ENCODE results near the gene EVA1C.
"Not testable (repeated sequence)": the region's sequence is repeated elsewhere in the genome, so short reads cannot be mapped to it uniquely, and the experiment has no call there.

The EVA1C gene

DNA sequence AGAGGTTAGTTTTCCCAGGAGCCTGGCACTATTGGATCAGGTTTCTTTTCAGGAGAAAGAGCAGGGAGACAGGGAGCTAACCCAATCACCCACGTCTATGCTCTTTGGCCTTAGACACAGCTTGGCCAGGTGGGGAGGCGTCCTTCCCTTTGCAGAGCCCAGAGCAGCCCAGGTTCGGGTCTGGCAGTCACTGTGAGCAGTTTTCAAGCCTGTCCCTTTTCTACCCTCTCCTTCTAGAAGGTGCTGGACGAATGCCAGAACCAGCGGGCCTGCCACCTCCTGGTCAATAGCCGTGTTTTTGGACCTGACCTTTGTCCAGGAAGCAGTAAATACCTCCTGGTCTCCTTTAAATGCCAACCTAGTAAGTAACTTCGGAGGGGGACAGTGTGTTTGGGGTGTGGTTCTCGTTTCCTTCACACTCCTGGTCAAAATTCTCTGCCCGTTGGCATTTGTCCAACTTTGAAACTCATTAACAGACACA, 44.9 kb downstream of the EVA1C start:
- Histone ChIP-seq H3K9me3 (ENCODE audit: insufficient read depth, low read length) (peaks cover 2% of the 10 kb centered on the region; the same call in 1 of the 2 replicates), H3K4me1 (ENCODE audit: insufficient read depth, insufficient read length) (peaks cover 2% of the 10 kb centered on the region), H3K27me3 (ENCODE audit: insufficient read depth, insufficient read length) (no peaks in the 10 kb centered on the region), H3K36me3 (ENCODE audit: insufficient read depth, insufficient read length, low read length) (no peaks in the 10 kb centered on the region), H3K9ac (ENCODE audit: insufficient read length, low read depth) (peak overlapping the region; percentile 29), H3K4me3 (ENCODE audit: insufficient read length, low read depth) (no peak overlapping the region)
- no peak for DNase-seq (ENCODE audit: low read depth, low spot score)
- no peak for TF ChIP-seq SUZ12 (IDR thresholded peaks at IDR 0.05; ENCODE audit: extremely low read depth, insufficient read depth, insufficient read length)
- TF ChIP-seq ZNF274 (IDR thresholded peaks at IDR 0.05; ENCODE audit: low read depth, low read length), result no peak
- no peak for TF ChIP-seq YY1 (IDR thresholded peaks at IDR 0.05; ENCODE audit: insufficient read depth, insufficient read length)

- Histone ChIP-seq H3K4me1 (ENCODE audit: insufficient read depth, insufficient read length) (peaks cover 2% of the 10 kb centered on the region), H3K4me3 (ENCODE audit: insufficient read length, low read depth) (no peak overlapping the region), H3K9ac (ENCODE audit: insufficient read length, low read depth) (no peak overlapping the region), H3K9me3 (ENCODE audit: insufficient read depth, low read length) (peaks cover 7% of the 10 kb centered on the region; the same call in 1 of the 2 replicates), H3K27me3 (ENCODE audit: insufficient read depth, insufficient read length) (no peaks in the 10 kb centered on the region), H3K36me3 (ENCODE audit: insufficient read depth, insufficient read length, low read length) (no peaks in the 10 kb centered on the region)
- TF ChIP-seq YY1 (IDR thresholded peaks at IDR 0.05; ENCODE audit: insufficient read depth, insufficient read length) (no peak), SUZ12 (IDR thresholded peaks at IDR 0.05; ENCODE audit: extremely low read depth, insufficient read depth, insufficient read length) (no peak), ZNF274 (IDR thresholded peaks at IDR 0.05; ENCODE audit: low read depth, low read length) (no peak)
- DNase-seq (ENCODE audit: low read depth, low spot score), result no peak
These were observed 45.5 kb downstream of the EVA1C start for GRCh38 chr21:32457962-32458361.

DNA sequence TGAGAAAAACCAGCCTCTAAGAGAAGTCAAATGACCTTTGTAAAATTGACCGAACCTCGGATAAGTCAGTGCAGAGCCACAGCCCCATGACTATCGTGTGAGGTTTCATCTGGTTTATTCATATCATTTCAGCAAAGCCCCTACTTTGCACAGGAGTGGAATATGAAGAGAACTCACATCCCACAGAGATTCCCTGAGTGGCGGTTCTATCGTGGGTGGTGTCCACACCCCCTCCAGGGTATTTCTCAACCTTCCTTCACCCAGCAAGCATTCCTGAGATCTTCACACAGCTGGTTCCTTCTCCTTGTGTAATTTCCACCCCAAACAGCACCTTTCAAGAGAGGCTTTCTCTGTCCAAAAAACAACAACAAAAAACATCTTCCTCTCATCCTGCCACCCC, 47.5 kb downstream of the EVA1C start:
- Histone ChIP-seq H3K9ac (ENCODE audit: insufficient read length, low read depth) (no peak overlapping the region), H3K4me1 (ENCODE audit: insufficient read depth, insufficient read length) (peaks cover 2% of the 10 kb centered on the region), H3K9me3 (ENCODE audit: insufficient read depth, low read length) (peaks cover 12% of the 10 kb centered on the region; the same call in 1 of the 2 replicates), H3K36me3 (ENCODE audit: insufficient read depth, insufficient read length, low read length) (no peaks in the 10 kb centered on the region), H3K27me3 (ENCODE audit: insufficient read depth, insufficient read length) (no peaks in the 10 kb centered on the region), H3K4me3 (ENCODE audit: insufficient read length, low read depth) (no peak overlapping the region)
- no peak for TF ChIP-seq ZNF274 (IDR thresholded peaks at IDR 0.05; ENCODE audit: low read depth, low read length)
- no peak for TF ChIP-seq SUZ12 (IDR thresholded peaks at IDR 0.05; ENCODE audit: extremely low read depth, insufficient read depth, insufficient read length)
- no peak for TF ChIP-seq YY1 (IDR thresholded peaks at IDR 0.05; ENCODE audit: insufficient read depth, insufficient read length)
- no peak for DNase-seq (ENCODE audit: low read depth, low spot score)

DNA sequence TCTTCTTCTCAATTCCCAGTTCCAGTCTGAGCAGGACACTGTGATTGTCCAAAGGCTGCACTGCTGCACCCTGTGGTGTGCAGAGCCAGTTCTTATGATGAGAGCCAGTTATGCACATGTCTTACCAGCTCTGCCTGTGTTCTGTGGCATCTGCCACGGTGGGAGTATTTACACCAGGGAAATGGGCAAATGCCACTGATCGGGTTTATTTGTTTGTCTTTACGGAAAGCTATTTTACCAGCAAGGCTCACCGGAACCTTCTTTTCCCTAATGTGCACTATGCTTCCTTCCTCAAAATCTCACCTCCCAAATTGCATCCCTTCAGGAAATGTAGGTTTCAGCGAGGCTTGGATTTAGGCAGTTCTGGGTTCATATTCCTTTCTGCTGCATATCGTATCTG, 49.0 kb downstream of the EVA1C start:
- no peak for DNase-seq (ENCODE audit: low read depth, low spot score)
- Histone ChIP-seq H3K4me1 (ENCODE audit: insufficient read depth, insufficient read length) (peaks cover 2% of the 10 kb centered on the region), H3K9ac (ENCODE audit: insufficient read length, low read depth) (no peak overlapping the region), H3K9me3 (ENCODE audit: insufficient read depth, low read length) (peaks cover 12% of the 10 kb centered on the region; the same call in 1 of the 2 replicates), H3K36me3 (ENCODE audit: insufficient read depth, insufficient read length, low read length) (no peaks in the 10 kb centered on the region), H3K27me3 (ENCODE audit: insufficient read depth, insufficient read length) (no peaks in the 10 kb centered on the region), H3K4me3 (ENCODE audit: insufficient read length, low read depth) (no peak overlapping the region)
- TF ChIP-seq ZNF274 (IDR thresholded peaks at IDR 0.05; ENCODE audit: low read depth, low read length), result no peak
- TF ChIP-seq YY1 (IDR thresholded peaks at IDR 0.05; ENCODE audit: insufficient read depth, insufficient read length), result no peak
- TF ChIP-seq SUZ12 (IDR thresholded peaks at IDR 0.05; ENCODE audit: extremely low read depth, insufficient read depth, insufficient read length), result no peak

- not testable (repeated sequence) for H3K9ac ChIP-seq (ENCODE audit: insufficient read length, low read depth); H3K4me3 ChIP-seq (ENCODE audit: insufficient read length, low read depth); H3K36me3 ChIP-seq (ENCODE audit: insufficient read depth, insufficient read length, low read length)
These were observed 50.1 kb downstream of the EVA1C start for GRCh38 chr21:32462564-32462963.

GRCh38 chr21:32463367-32463766, 50.9 kb downstream of the EVA1C start:
- Histone ChIP-seq H3K9ac (ENCODE audit: insufficient read length, low read depth) (no peak overlapping the region), H3K27me3 (ENCODE audit: insufficient read depth, insufficient read length) (no peaks in the 10 kb centered on the region), H3K36me3 (ENCODE audit: insufficient read depth, insufficient read length, low read length) (no peaks in the 10 kb centered on the region), H3K4me3 (ENCODE audit: insufficient read length, low read depth) (no peak overlapping the region), H3K9me3 (ENCODE audit: insufficient read depth, low read length) (peaks cover 12% of the 10 kb centered on the region; the same call in 1 of the 2 replicates), H3K4me1 (ENCODE audit: insufficient read depth, insufficient read length) (no peaks in the 10 kb centered on the region)
- TF ChIP-seq SUZ12 (IDR thresholded peaks at IDR 0.05; ENCODE audit: extremely low read depth, insufficient read depth, insufficient read length), result no peak
- TF ChIP-seq ZNF274 (IDR thresholded peaks at IDR 0.05; ENCODE audit: low read depth, low read length), result no peak
- TF ChIP-seq YY1 (IDR thresholded peaks at IDR 0.05; ENCODE audit: insufficient read depth, insufficient read length), result no peak
- DNase-seq (ENCODE audit: low read depth, low spot score), result no peak

More at GRCh38 chr21:32462564-32462963, 50.1 kb downstream of the EVA1C start:
- peaks cover 12% of the 10 kb centered on the region; the same call in 1 of the 2 replicates for H3K9me3 ChIP-seq (ENCODE audit: insufficient read depth, low read length)
- DNase-seq (ENCODE audit: low read depth, low spot score); H3K4me1 ChIP-seq (ENCODE audit: insufficient read depth, insufficient read length); H3K27me3 ChIP-seq (ENCODE audit: insufficient read depth, insufficient read length): not testable (repeated sequence)

GRCh38 chr21:32463889-32464300, 51.4 kb downstream of the EVA1C start:
- H3K27me3 ChIP-seq (ENCODE audit: insufficient read depth, insufficient read length), result no peaks in the 10 kb centered on the region
- DNase-seq (ENCODE audit: low read depth, low spot score), result no peak
- no peak for TF ChIP-seq SUZ12 (IDR thresholded peaks at IDR 0.05; ENCODE audit: extremely low read depth, insufficient read depth, insufficient read length)
- no peak for TF ChIP-seq ZNF274 (IDR thresholded peaks at IDR 0.05; ENCODE audit: low read depth, low read length)
- TF ChIP-seq YY1 (IDR thresholded peaks at IDR 0.05; ENCODE audit: insufficient read depth, insufficient read length), result no peak
- no peak overlapping the region for H3K4me3 ChIP-seq (ENCODE audit: insufficient read length, low read depth)
- peaks cover 12% of the 10 kb centered on the region; the same call in 1 of the 2 replicates for H3K9me3 ChIP-seq (ENCODE audit: insufficient read depth, low read length)
- no peaks in the 10 kb centered on the region for H3K36me3 ChIP-seq (ENCODE audit: insufficient read depth, insufficient read length, low read length)
- H3K4me1 ChIP-seq (ENCODE audit: insufficient read depth, insufficient read length), result no peaks in the 10 kb centered on the region
- no peak overlapping the region for H3K9ac ChIP-seq (ENCODE audit: insufficient read length, low read depth)
